Neural progenitor cell (in vitro differentiated cells): ENCODE measurements around the gene SLC16A12. TPM values are rescaled to one million over a fixed set of nuclear protein-coding genes. Genes with fewer than 3 reads are reported as not detected.

Experiments
- DNase-seq: peaks from one replicate; pipeline ENCODE4 v3.0.0-alpha.2; 2016; ENCODE audit warnings: low spot score
- H2AFZ ChIP-seq: fragments of 200-600 bp; sonication (generic); replicated peaks from 2 replicates; pipeline ENCODE4 v1.6.1; 2016; ENCODE audit warnings: antibody characterized with exemption
- H3F3A ChIP-seq: fragments of 200-600 bp; sonication (generic); 2 replicates; pipeline ENCODE4 v1.6.1; 2016; ENCODE audit warnings: antibody characterized with exemption, low read depth
- H3K27ac ChIP-seq: fragments of 200-600 bp; sonication (generic); 2 replicates; pipeline ENCODE4 v1.5.1; 2016; ENCODE audit warnings: mild to moderate bottlenecking
- H3K27me3 ChIP-seq: fragments of 200-600 bp; sonication (generic); 2 replicates; pipeline ENCODE4 v1.6.1; 2016; ENCODE audit warnings: mild to moderate bottlenecking, moderate library complexity
- H3K36me3 ChIP-seq: fragments of 200-600 bp; sonication (generic); 2 replicates; pipeline ENCODE4 v1.5.1; 2016
- H3K4me1 ChIP-seq: fragments of 200-600 bp; sonication (generic); 2 replicates; pipeline ENCODE4 v1.6.1; 2016; ENCODE audit warnings: mixed run types
- H3K4me2 ChIP-seq: fragments of 200-600 bp; sonication (generic); 2 replicates; pipeline ENCODE4 v1.6.1; 2016
- H3K4me3 ChIP-seq: fragments of 200-600 bp; sonication (generic); 2 replicates; pipeline ENCODE4 v1.5.1; 2016
- H3K79me2 ChIP-seq: fragments of 200-600 bp; sonication (generic); 2 replicates; pipeline ENCODE4 v1.6.1; 2016; ENCODE audit warnings: low read depth
- H3K9ac ChIP-seq: fragments of 200-600 bp; sonication (generic); 2 replicates; pipeline ENCODE4 v1.6.1; 2016
- H3K9me3 ChIP-seq: fragments of 200-600 bp; sonication (generic); 2 replicates; pipeline ENCODE4 v1.5.1; 2016; ENCODE audit warnings: low read depth
- H4K20me1 ChIP-seq: fragments of 200-600 bp; sonication (generic); 2 replicates; pipeline ENCODE4 v1.6.1; 2016; ENCODE audit warnings: low read depth
- H3K27ac Mint-ChIP-seq: 3 replicates; pipeline ENCODE4 v1.8.0; 2021; ENCODE audit warnings: mixed read lengths
- H3K27me3 Mint-ChIP-seq: 2 replicates; pipeline ENCODE4 v1.8.0; 2022; ENCODE audit warnings: low read depth, mild to moderate bottlenecking, inconsistent platforms, moderate library complexity, mixed read lengths; ENCODE audit not compliant: insufficient read depth
- H3K36me3 Mint-ChIP-seq: 3 replicates; pipeline ENCODE4 v1.8.0; 2021; ENCODE audit warnings: mixed read lengths
- H3K4me1 Mint-ChIP-seq: 3 replicates; pipeline ENCODE4 v1.8.0; 2021; ENCODE audit warnings: mixed read lengths
- H3K4me3 Mint-ChIP-seq: 3 replicates; pipeline ENCODE4 v1.8.0; 2021; ENCODE audit warnings: mild to moderate bottlenecking, moderate library complexity, mixed read lengths
- H3K9me3 Mint-ChIP-seq: 3 replicates; pipeline ENCODE4 v1.8.0; 2020; ENCODE audit warnings: mixed read lengths
- EZH2 ChIP-seq: fragments of 200-600 bp; sonication (generic); IDR thresholded peaks from 2 replicates; pipeline ENCODE4 v1.6.1; 2017; ENCODE audit warnings: antibody characterized with exemption, mild to moderate bottlenecking, moderate library complexity
- EZH2phosphoT487 ChIP-seq: fragments of 200-600 bp; sonication (generic); IDR thresholded peaks from 2 replicates; pipeline ENCODE4 v1.6.1; 2017; ENCODE audit warnings: antibody characterized with exemption
- total RNA-seq: library from RNA; depleted of rRNA; stranded (reverse); fragments of >200 nt; gene quantifications from 2 replicates; pipeline ENCODE4 v1.2.3, GENCODE V29; 2015; ENCODE audit warnings: low replicate concordance
- TF ChIP-seq, protein P1 (sequence below): fragments of 200-600 bp; sonication (generic); IDR thresholded peaks from 2 replicates; pipeline ENCODE4 v1.5.1; 2017; ENCODE audit warnings: antibody characterized with exemption, mild to moderate bottlenecking

Gene SLC16A12
- total RNA-seq, 1 donor from 2014 or later, result not detected

GRCh38 chr10:89563311-89563710 lies 27.9 kb upstream of the SLC16A12 start:
- no peaks in the 10 kb centered on the region for H3K36me3 ChIP-seq
- no peaks in the 10 kb centered on the region for H3K79me2 ChIP-seq
- no peaks in the 10 kb centered on the region for H3K9me3 ChIP-seq
- no peak overlapping the region for H3K27ac Mint-ChIP-seq
- H3K4me3 ChIP-seq, result no peak overlapping the region
- H3K4me1 ChIP-seq, result no peaks in the 10 kb centered on the region
- H3F3A ChIP-seq, result no peaks in the 10 kb centered on the region
- no peaks in the 10 kb centered on the region for H3K9me3 Mint-ChIP-seq
- H3K27me3 ChIP-seq, result no peaks in the 10 kb centered on the region
- peaks cover 7% of the 10 kb centered on the region for H3K27me3 Mint-ChIP-seq
- DNase-seq, result no peak
- H4K20me1 ChIP-seq, result no peaks in the 10 kb centered on the region
- no peak overlapping the region for H2AFZ ChIP-seq
- no peak overlapping the region for H3K4me3 Mint-ChIP-seq
- H3K4me2 ChIP-seq, result no peak overlapping the region
- no peaks in the 10 kb centered on the region for H3K4me1 Mint-ChIP-seq
- H3K27ac ChIP-seq, result no peak overlapping the region
- no peak for TF ChIP-seq EZH2phosphoT487
- TF ChIP-seq, protein P1, sequence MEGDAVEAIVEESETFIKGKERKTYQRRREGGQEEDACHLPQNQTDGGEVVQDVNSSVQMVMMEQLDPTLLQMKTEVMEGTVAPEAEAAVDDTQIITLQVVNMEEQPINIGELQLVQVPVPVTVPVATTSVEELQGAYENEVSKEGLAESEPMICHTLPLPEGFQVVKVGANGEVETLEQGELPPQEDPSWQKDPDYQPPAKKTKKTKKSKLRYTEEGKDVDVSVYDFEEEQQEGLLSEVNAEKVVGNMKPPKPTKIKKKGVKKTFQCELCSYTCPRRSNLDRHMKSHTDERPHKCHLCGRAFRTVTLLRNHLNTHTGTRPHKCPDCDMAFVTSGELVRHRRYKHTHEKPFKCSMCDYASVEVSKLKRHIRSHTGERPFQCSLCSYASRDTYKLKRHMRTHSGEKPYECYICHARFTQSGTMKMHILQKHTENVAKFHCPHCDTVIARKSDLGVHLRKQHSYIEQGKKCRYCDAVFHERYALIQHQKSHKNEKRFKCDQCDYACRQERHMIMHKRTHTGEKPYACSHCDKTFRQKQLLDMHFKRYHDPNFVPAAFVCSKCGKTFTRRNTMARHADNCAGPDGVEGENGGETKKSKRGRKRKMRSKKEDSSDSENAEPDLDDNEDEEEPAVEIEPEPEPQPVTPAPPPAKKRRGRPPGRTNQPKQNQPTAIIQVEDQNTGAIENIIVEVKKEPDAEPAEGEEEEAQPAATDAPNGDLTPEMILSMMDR, result no peak
- TF ChIP-seq EZH2, result no peak
- H3K36me3 Mint-ChIP-seq, result no peaks in the 10 kb centered on the region
- no peak overlapping the region for H3K9ac ChIP-seq

- H3K4me1 Mint-ChIP-seq, result no peaks in the 10 kb centered on the region
- Histone ChIP-seq H4K20me1 (no peaks in the 10 kb centered on the region), H3K27ac (no peak overlapping the region), H3K4me3 (no peak overlapping the region), H3K36me3 (no peaks in the 10 kb centered on the region), H3K79me2 (no peaks in the 10 kb centered on the region), H3F3A (no peaks in the 10 kb centered on the region), H2AFZ (peak overlapping the region; percentile 42), H3K27me3 (no peaks in the 10 kb centered on the region), H3K4me2 (no peak overlapping the region), H3K9me3 (no peaks in the 10 kb centered on the region), H3K4me1 (no peaks in the 10 kb centered on the region), H3K9ac (no peak overlapping the region)
- peaks cover 9% of the 10 kb centered on the region for H3K27me3 Mint-ChIP-seq
- no peak for DNase-seq
- peaks cover under 1% of the 10 kb centered on the region for H3K9me3 Mint-ChIP-seq
- no peak for TF ChIP-seq EZH2
- no peak for TF ChIP-seq EZH2phosphoT487
- TF ChIP-seq, protein P1, result no peak
- no peak overlapping the region for H3K4me3 Mint-ChIP-seq
- H3K36me3 Mint-ChIP-seq, result no peaks in the 10 kb centered on the region
- H3K27ac Mint-ChIP-seq, result no peak overlapping the region
These were observed 21.2 kb upstream of the SLC16A12 start for GRCh38 chr10:89556600-89556999.

DNA sequence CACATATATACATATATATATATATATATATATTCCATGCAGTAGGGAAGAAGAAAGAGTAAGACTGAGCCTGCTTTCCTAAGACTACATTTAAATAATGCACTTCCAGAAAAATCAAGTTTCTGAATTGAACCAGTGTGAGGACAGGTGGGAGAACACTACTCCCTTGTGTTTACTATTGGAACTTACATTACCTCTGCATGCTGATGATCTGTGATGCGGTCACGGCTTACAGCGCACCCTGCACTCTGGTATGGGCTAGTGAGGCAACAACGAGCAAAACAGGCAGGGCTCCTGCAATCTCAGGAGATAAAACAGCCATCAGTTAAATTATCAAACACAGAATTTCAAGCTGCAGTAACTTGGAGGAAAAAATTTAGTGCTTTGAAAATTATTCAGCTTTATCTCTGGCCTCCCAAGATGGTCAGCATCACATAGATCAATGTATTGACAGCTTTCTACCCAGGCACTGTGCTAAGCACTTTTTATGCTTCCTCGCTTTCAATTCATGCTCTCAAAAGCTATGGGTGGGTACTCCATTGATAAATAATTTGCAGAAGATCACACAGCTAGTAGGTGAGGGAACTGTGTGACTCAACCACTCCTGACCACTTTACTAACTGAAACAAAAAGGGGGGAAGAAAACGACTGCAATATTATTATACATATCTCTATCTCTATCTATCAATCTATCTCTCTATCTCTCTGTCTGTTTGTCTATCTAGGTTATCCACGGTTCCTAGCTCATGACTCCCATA lies 20.5 kb upstream of the SLC16A12 start:
- Histone ChIP-seq H3K27me3 (no peaks in the 10 kb centered on the region), H3K27ac (no peak overlapping the region), H3K9me3 (no peaks in the 10 kb centered on the region), H2AFZ (no peak overlapping the region), H3F3A (no peaks in the 10 kb centered on the region), H4K20me1 (no peaks in the 10 kb centered on the region), H3K9ac (no peak overlapping the region), H3K4me3 (no peak overlapping the region), H3K36me3 (no peaks in the 10 kb centered on the region), H3K4me1 (no peaks in the 10 kb centered on the region), H3K79me2 (no peaks in the 10 kb centered on the region), H3K4me2 (no peak overlapping the region)
- no peak for TF ChIP-seq EZH2
- TF ChIP-seq EZH2phosphoT487, result no peak
- TF ChIP-seq, protein P1, result peak; percentile 14
- no peak overlapping the region for H3K27ac Mint-ChIP-seq
- peaks cover 2% of the 10 kb centered on the region for H3K9me3 Mint-ChIP-seq
- no peaks in the 10 kb centered on the region for H3K36me3 Mint-ChIP-seq
- H3K4me3 Mint-ChIP-seq, result no peak overlapping the region
- DNase-seq, result no peak
- peaks cover 10% of the 10 kb centered on the region for H3K27me3 Mint-ChIP-seq
- H3K4me1 Mint-ChIP-seq, result no peaks in the 10 kb centered on the region
